CD14-positive monocyte (primary cell): Measurements from ENCODE around the gene BCAS2. TPM values are rescaled to one million over a fixed set of nuclear protein-coding genes. Genes with fewer than 3 reads are reported as not detected.

Experiments
- DNase-seq, 3 donors: peaks; one replicate each; pipeline ENCODE4 v3.0.0-alpha.2; 2011 to 2022
- H2AFZ ChIP-seq: 2 replicates; pipeline ENCODE4 v1.6.0; 2012; ENCODE audit warnings: mild to moderate bottlenecking, low read depth, low read length, inconsistent platforms; ENCODE audit not compliant: insufficient read depth, poor library complexity, severe bottlenecking
- H3K27ac ChIP-seq, 2 donors: 1 replicate in 1 of 2; 2 replicates in 1 of 2; pipeline ENCODE4 v1.5.1; 2012 to 2013; ENCODE audit warnings: low read length in 2 of 2, control low read depth in 1 of 2, inconsistent platforms in 1 of 2, low read depth in 1 of 2, mild to moderate bottlenecking in 1 of 2
- H3K27me3 ChIP-seq, 2 donors: one replicate each; pipeline versions ENCODE4 v1.6.0 to v1.6.1; 2011 to 2013; ENCODE audit warnings: low read length in 2 of 2; ENCODE audit not compliant: control insufficient read depth in 2 of 2, insufficient read depth in 2 of 2
- H3K36me3 ChIP-seq, 2 donors: replicated peaks in 1 of 2; 1 replicate in 1 of 2; 2 replicates in 1 of 2; pipeline versions ENCODE4 v1.5.1 to v1.6.1; 2012 to 2013; ENCODE audit warnings: low read length in 2 of 2, control low read depth in 1 of 2, inconsistent platforms in 1 of 2, mild to moderate bottlenecking in 1 of 2; ENCODE audit not compliant: insufficient read depth in 2 of 2, control insufficient read depth in 1 of 2
- H3K4me1 ChIP-seq, 2 donors: 1 replicate in 1 of 2; 2 replicates in 1 of 2; pipeline versions ENCODE4 v1.5.1 to v1.6.1; 2012 to 2013; ENCODE audit warnings: low read length in 2 of 2, control low read depth in 1 of 2, inconsistent platforms in 1 of 2, mild to moderate bottlenecking in 1 of 2, moderate library complexity in 1 of 2; ENCODE audit not compliant: insufficient read depth in 2 of 2, control insufficient read depth in 1 of 2
- H3K4me2 ChIP-seq: replicated peaks from 2 replicates; pipeline ENCODE3; 2012; ENCODE audit warnings: low read length, moderate library complexity, mild to moderate bottlenecking; ENCODE audit not compliant: poor library complexity, severe bottlenecking; ENCODE audit errors: extremely low read depth
- H3K4me3 ChIP-seq, 3 experiments: fragments of 200-600 bp in 1 of 3; sonication (generic) in 1 of 3; replicated peaks in 1 of 3; 1 replicate in 2 of 3; 2 replicates in 1 of 3; pipeline ENCODE4 v1.5.1; 2011 to 2013; ENCODE audit warnings: low read length in 3 of 3, mild to moderate bottlenecking in 3 of 3, control low read depth in 2 of 3, low read depth in 2 of 3, inconsistent platforms in 1 of 3, moderate library complexity in 1 of 3
- H3K79me2 ChIP-seq: 2 replicates; pipeline ENCODE4 v1.6.0; 2012; ENCODE audit warnings: mild to moderate bottlenecking, control low read depth, inconsistent platforms, low read length, moderate library complexity; ENCODE audit not compliant: insufficient read depth
- H3K9ac ChIP-seq: 2 replicates; pipeline ENCODE4 v1.6.0; 2017; ENCODE audit warnings: low read length, mild to moderate bottlenecking; ENCODE audit not compliant: insufficient read depth, poor library complexity, severe bottlenecking
- H3K9me3 ChIP-seq, 2 donors: replicated peaks in 1 of 2; 1 replicate in 1 of 2; 2 replicates in 1 of 2; pipeline versions ENCODE4 v1.5.1 to v1.6.1; 2012 to 2013; ENCODE audit warnings: low read length in 2 of 2, control low read depth in 1 of 2; ENCODE audit not compliant: control insufficient read depth in 1 of 2, insufficient read depth in 1 of 2
- H4K20me1 ChIP-seq: 2 replicates; pipeline ENCODE4 v1.6.0; 2012; ENCODE audit warnings: mild to moderate bottlenecking, low read length, control low read depth, moderate library complexity; ENCODE audit not compliant: insufficient read depth
- H3K27ac Mint-ChIP-seq, 7 donors: one replicate each; pipeline ENCODE4 v1.8.0; 2020; ENCODE audit warnings: mild to moderate bottlenecking in 7 of 7, mixed read lengths in 7 of 7, moderate library complexity in 6 of 7, inconsistent platforms in 2 of 7
- H3K27me3 Mint-ChIP-seq, 3 donors: one replicate each; pipeline ENCODE4 v1.8.0; 2021 to 2022; ENCODE audit warnings: low read depth in 3 of 3, mild to moderate bottlenecking in 3 of 3, mixed read lengths in 3 of 3, moderate library complexity in 3 of 3, inconsistent platforms in 1 of 3
- H3K36me3 Mint-ChIP-seq, 2 donors: one replicate each; pipeline ENCODE4 v1.8.0; 2020; ENCODE audit warnings: mixed read lengths in 2 of 2, inconsistent platforms in 1 of 2, mild to moderate bottlenecking in 1 of 2
- H3K4me1 Mint-ChIP-seq: one replicate; pipeline ENCODE4 v1.8.0; 2020; ENCODE audit warnings: mild to moderate bottlenecking, mixed read lengths
- H3K4me3 Mint-ChIP-seq, 2 donors: one replicate each; pipeline ENCODE4 v1.8.0; 2020; ENCODE audit warnings: mild to moderate bottlenecking in 2 of 2, mixed read lengths in 2 of 2, moderate library complexity in 1 of 2
- H3K9me3 Mint-ChIP-seq, 7 donors: one replicate each; pipeline ENCODE4 v1.8.0; 2020 to 2022; ENCODE audit warnings: mixed read lengths in 7 of 7, mild to moderate bottlenecking in 6 of 7, moderate library complexity in 6 of 7, inconsistent platforms in 2 of 7
- WGBS: methylation state at CpG from one replicate; pipeline ENCODE4 v1.1.5; 2013; ENCODE audit warnings: missing lambda C conversion rate; ENCODE audit not compliant: insufficient coverage; 5-methylcytosine and 5-hydroxymethylcytosine counted together
- intact Hi-C, 2 donors: fragments of 100-400 bp; cut with micrococcal nuclease; formaldehyde crosslinking; loops; one replicate each; pipeline versions ENCODE4 v1.15.0 to v1.15.1; 2023
- polyA plus RNA-seq, 3 donors: library from polyadenylated mRNA; depleted of rRNA in 1 of 3; unstranded in 2 of 3; stranded (reverse) in 1 of 3; fragments of 300-500 nt in 2 of 3; fragments of >200 nt in 1 of 3; fragmentation: Illumina TruSeq in 2 of 3; gene quantifications; 1 replicate in 2 of 3; 2 replicates in 1 of 3; pipeline ENCODE4 v1.2.3, GENCODE V29; 2012 to 2021
- TF ChIP-seq, protein P1 (sequence below): fragments of 200-600 bp; IDR thresholded peaks from one replicate; pipeline ENCODE4 v1.8.0; 2022; ENCODE audit warnings: antibody characterized with exemption, mild to moderate bottlenecking

BCAS2 gene
- polyA plus RNA-seq, 3 donors: 22.1 to 55.7 (median 47.6) TPM

GRCh38 chr1:114522264-114522575 is 59.2 kb downstream of the BCAS2 start:
- H3K79me2 ChIP-seq: no peaks in the 10 kb centered on the region
- H3K4me1 ChIP-seq: no peaks in the 10 kb centered on the region
- H3K27ac ChIP-seq: no peak overlapping the region
- no peak overlapping the region for H3K4me2 ChIP-seq
- DNase-seq: no peak
- peaks cover 4 to 8% (median 5%) of the 10 kb centered on the region in 3 donors for H3K27me3 Mint-ChIP-seq
- no peaks in the 10 kb centered on the region for H3K9me3 Mint-ChIP-seq
- no peaks in the 10 kb centered on the region for H4K20me1 ChIP-seq
- TF ChIP-seq, protein P1, sequence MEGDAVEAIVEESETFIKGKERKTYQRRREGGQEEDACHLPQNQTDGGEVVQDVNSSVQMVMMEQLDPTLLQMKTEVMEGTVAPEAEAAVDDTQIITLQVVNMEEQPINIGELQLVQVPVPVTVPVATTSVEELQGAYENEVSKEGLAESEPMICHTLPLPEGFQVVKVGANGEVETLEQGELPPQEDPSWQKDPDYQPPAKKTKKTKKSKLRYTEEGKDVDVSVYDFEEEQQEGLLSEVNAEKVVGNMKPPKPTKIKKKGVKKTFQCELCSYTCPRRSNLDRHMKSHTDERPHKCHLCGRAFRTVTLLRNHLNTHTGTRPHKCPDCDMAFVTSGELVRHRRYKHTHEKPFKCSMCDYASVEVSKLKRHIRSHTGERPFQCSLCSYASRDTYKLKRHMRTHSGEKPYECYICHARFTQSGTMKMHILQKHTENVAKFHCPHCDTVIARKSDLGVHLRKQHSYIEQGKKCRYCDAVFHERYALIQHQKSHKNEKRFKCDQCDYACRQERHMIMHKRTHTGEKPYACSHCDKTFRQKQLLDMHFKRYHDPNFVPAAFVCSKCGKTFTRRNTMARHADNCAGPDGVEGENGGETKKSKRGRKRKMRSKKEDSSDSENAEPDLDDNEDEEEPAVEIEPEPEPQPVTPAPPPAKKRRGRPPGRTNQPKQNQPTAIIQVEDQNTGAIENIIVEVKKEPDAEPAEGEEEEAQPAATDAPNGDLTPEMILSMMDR: no peak
- no CpG with 5 or more reads among the region's 2 CpGs for WGBS
- H3K36me3 ChIP-seq: no peaks in the 10 kb centered on the region
- H3K4me1 Mint-ChIP-seq: no peaks in the 10 kb centered on the region
- H3K9ac ChIP-seq: no peak overlapping the region
- no peak overlapping the region for H3K4me3 Mint-ChIP-seq
- no peaks in the 10 kb centered on the region for H3K9me3 ChIP-seq
- no peak overlapping the region for H2AFZ ChIP-seq
- peaks cover 2 to 3% of the 10 kb centered on the region in 2 donors for H3K27me3 ChIP-seq
- H3K27ac Mint-ChIP-seq: no peak overlapping the region
- intact Hi-C loops: no loop called here
- no peak overlapping the region for H3K4me3 ChIP-seq
- H3K36me3 Mint-ChIP-seq: no peaks in the 10 kb centered on the region

DNA sequence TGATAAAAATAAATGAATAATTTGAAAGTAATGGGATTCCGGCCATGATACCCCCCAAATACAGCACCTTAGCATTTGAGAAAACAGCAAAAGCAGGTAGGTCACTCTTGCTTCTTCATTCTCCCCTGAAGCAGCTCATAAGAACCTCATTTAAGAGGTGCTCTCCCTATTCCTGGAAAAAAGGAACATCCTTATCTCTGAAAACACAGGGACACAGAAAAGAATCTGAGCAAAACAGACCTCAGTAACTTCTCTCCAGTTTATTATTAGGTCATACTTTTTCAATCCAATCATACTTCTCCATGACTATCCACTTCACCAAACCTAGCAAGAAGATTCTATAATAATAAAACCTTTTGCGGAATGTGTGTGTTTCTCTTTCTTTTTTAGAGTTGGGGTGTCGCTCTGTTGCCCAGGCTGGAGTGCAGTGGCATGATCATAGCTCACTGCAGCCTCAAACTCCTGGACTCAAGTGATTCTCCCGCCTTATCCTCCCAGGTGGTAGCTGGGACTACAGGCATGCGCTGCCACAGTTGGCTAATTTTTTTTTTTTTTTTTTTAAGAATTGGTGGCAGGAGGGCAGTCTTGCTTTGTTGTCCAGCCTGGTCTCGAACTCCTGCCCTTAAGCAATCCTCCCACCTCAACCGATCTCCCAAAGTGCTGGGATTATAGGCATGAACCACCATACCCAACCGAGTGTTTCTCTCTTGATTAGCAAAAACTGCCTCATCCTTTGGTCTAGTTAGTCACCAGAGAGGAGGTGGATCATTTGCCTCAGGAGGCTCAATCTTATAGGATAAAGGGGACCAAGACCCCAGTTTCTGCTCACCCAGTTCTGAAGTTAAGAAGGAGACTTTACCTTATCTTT is 59.8 kb downstream of the BCAS2 start:
- Histone ChIP-seq H3K79me2 (no peaks in the 10 kb centered on the region), H3K27ac (no peak overlapping the region), H3K9me3 (no peaks in the 10 kb centered on the region), H3K4me1 (no peaks in the 10 kb centered on the region), H3K27me3 (peaks cover 2 to 3% of the 10 kb centered on the region in 2 donors), H2AFZ (no peak overlapping the region), H3K4me2 (no peak overlapping the region), H4K20me1 (no peaks in the 10 kb centered on the region), H3K9ac (no peak overlapping the region), H3K36me3 (no peaks in the 10 kb centered on the region), H3K4me3 (no peak overlapping the region)
- DNase-seq: no peak
- WGBS: 100% methylated on average over 1 of the region's 8 CpGs
- no peak overlapping the region for H3K27ac Mint-ChIP-seq
- H3K36me3 Mint-ChIP-seq: no peaks in the 10 kb centered on the region
- no peaks in the 10 kb centered on the region for H3K4me1 Mint-ChIP-seq
- peaks cover 4 to 8% (median 5%) of the 10 kb centered on the region in 3 donors for H3K27me3 Mint-ChIP-seq
- TF ChIP-seq, protein P1: no peak
- H3K4me3 Mint-ChIP-seq: no peak overlapping the region
- intact Hi-C loops: no loop called here
- peaks cover 0 to 1% (median 0%) of the 10 kb centered on the region in 7 donors for H3K9me3 Mint-ChIP-seq

Other genes starting within 250 kb of the BCAS2 start
- 10 to 100 TPM; 11.8 to 16.5 (median 13.7) TPM for gene TRIM33, start 70.4 kb downstream of the BCAS2 start, polyA plus RNA-seq
- under 1 TPM; 0.03 to 0.07 (median 0.06) TPM for gene DENND2C, start 88.4 kb upstream of the BCAS2 start, polyA plus RNA-seq
- gene AMPD1, start 113.9 kb upstream of the BCAS2 start, polyA plus RNA-seq: not detected
- 10 to 100 TPM; 12.2 to 42.7 (median 40.8) TPM for gene NRAS, start 135.2 kb upstream of the BCAS2 start, polyA plus RNA-seq
- 100 to 1,000 TPM; 177 to 324 (median 251) TPM for gene CSDE1, start 176.4 kb upstream of the BCAS2 start, polyA plus RNA-seq
- 10 to 100 TPM; 15.2 to 30.4 (median 26.9) TPM for gene SIKE1, start 199.1 kb upstream of the BCAS2 start, polyA plus RNA-seq